ENCODE measurements around the gene LRCOL1.

DNA sequence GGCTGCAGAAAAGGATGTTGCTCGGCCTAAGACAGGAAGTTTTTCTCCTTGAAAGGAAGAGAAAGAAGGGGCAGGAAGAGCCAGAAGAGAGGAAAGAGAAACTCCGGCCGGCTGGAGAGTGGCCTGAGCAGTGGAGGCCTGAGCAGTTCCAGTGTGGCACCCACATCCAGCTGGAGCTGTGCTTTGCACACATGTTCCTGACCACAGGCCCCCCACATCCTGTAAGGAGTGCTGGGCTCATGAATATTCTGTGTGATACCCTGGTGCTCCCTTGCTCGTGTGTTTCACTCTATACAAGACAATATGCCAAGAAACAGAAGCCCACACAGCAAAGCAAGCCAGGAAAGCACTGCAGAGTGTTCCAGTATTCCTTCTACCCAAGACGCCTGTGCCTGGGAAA is 49.7 kb upstream of the LRCOL1 start:
- TF ChIP-seq POLR2A (IDR thresholded peaks at IDR 0.05) (no peak), POLR2AphosphoS5 (IDR thresholded peaks at IDR 0.05) (no peak)

Measured in spleen (tissue), 3 donors.